Urothelium cell line (cell line): ENCODE data around the gene SMIM10.
"Not testable (repeated sequence)": the region's sequence is repeated elsewhere in the genome, so short reads cannot be mapped to it uniquely, and the experiment has no call there.

Experiments
- DNase-seq: peaks from one replicate; pipeline ENCODE4 v3.0.0; 2011; ENCODE audit warnings: low spot score, mixed read lengths
- FAIRE-seq: peaks from 2 replicates; lab custom pipeline; 2011; peaks lifted over from hg19 to GRCh38; lab: Jason Lieb, UNC

SMIM10 gene

GRCh38 chrX:135009838-135010237 lies 19.0 kb downstream of the SMIM10 start:
- DNase-seq (no peak), FAIRE-seq (no peak)

- no peak for DNase-seq
Observed at GRCh38 chrX:135010921-135011320, 20.1 kb downstream of the SMIM10 start.

GRCh38 chrX:135015523-135016245 lies 24.9 kb downstream of the SMIM10 start:
- FAIRE-seq: no peak

More at GRCh38 chrX:135010921-135011320, 20.1 kb downstream of the SMIM10 start:
- FAIRE-seq: no peak

GRCh38 chrX:135019890-135020289 lies 29.1 kb downstream of the SMIM10 start:
- DNase-seq, FAIRE-seq: not testable (repeated sequence)

More at GRCh38 chrX:135015523-135016245, 24.9 kb downstream of the SMIM10 start:
- no peak for DNase-seq

GRCh38 chrX:135023791-135024190 lies 33.0 kb downstream of the SMIM10 start:
- FAIRE-seq, DNase-seq: not testable (repeated sequence)

- DNase-seq: no peak
- no peak for FAIRE-seq
Observed at GRCh38 chrX:135024526-135024925, 33.7 kb downstream of the SMIM10 start.

- not testable (repeated sequence) for FAIRE-seq, DNase-seq
Observed at GRCh38 chrX:135030207-135030963, 39.6 kb downstream of the SMIM10 start.

- not testable (repeated sequence) for DNase-seq, FAIRE-seq
Observed at GRCh38 chrX:135041149-135042123, 50.6 kb downstream of the SMIM10 start.
